Nucleus accumbens (tissue), 56 donors: ENCODE data around the gene LPA.

Experiments used
- DNase-seq, 56 donors: peaks; one replicate each; lab custom pipeline; 2025; lab: John Stamatoyannopoulos, UW

LPA gene

GRCh38 chr6:160520043-160520904, 143.8 kb downstream of the LPA start:
- DNase-seq = peak in 54 of 56 donors; percentile 41 to 94 (median 80)

GRCh38 chr6:160519603-160520042, 144.5 kb downstream of the LPA start:
- no peak for DNase-seq

- no peak for DNase-seq
These were observed 144.9 kb downstream of the LPA start for GRCh38 chr6:160519133-160519532.

- no peak for DNase-seq
These were observed 150.2 kb downstream of the LPA start for GRCh38 chr6:160513836-160514235.

GRCh38 chr6:160510976-160511617, 153.0 kb downstream of the LPA start:
- no peak for DNase-seq

GRCh38 chr6:160510199-160510598, 153.9 kb downstream of the LPA start:
- DNase-seq = no peak

GRCh38 chr6:160509610-160510009, 154.5 kb downstream of the LPA start:
- DNase-seq = no peak

- no peak for DNase-seq
These were observed 155.5 kb downstream of the LPA start for GRCh38 chr6:160508599-160508998.

- DNase-seq = no peak
These were observed 156.7 kb downstream of the LPA start for GRCh38 chr6:160507420-160507819.

- no peak for DNase-seq
These were observed 158.1 kb downstream of the LPA start for GRCh38 chr6:160505970-160506369.

- DNase-seq = no peak
These were observed 163.4 kb downstream of the LPA start for GRCh38 chr6:160500639-160501038.

GRCh38 chr6:160494576-160494975, 169.5 kb downstream of the LPA start:
- no peak for DNase-seq

- no peak for DNase-seq
These were observed 175.0 kb downstream of the LPA start for GRCh38 chr6:160489091-160489490.

- DNase-seq = no peak
These were observed 177.0 kb downstream of the LPA start for GRCh38 chr6:160487116-160487515.
